Large intestine (tissue), 3 donors: ENCODE results near the gene KMO. TPM values are rescaled to one million over a fixed set of nuclear protein-coding genes. Genes with fewer than 3 reads are reported as not detected.
A peak's percentile ranks its signal among the peaks of the same experiment; 100 is the strongest.

Experiments
- DNase-seq, 2 donors: peaks; one replicate each; pipeline versions ENCODE4 v3.0.0 to v3.0.0-alpha.2; 2013
- H3K27ac ChIP-seq: one replicate; pipeline ENCODE4 v1.5.1; 2013; ENCODE audit warnings: low read length
- H3K27me3 ChIP-seq: 2 replicates; pipeline ENCODE4 v1.6.1; 2013; ENCODE audit warnings: low read length; ENCODE audit not compliant: control insufficient read depth, insufficient read depth
- H3K36me3 ChIP-seq: 2 replicates; pipeline ENCODE4 v1.6.1; 2013; ENCODE audit warnings: low read length; ENCODE audit not compliant: control insufficient read depth, insufficient read depth
- H3K4me1 ChIP-seq: one replicate; pipeline ENCODE4 v1.6.1; 2013; ENCODE audit warnings: low read length; ENCODE audit not compliant: control insufficient read depth, insufficient read depth
- H3K4me3 ChIP-seq: one replicate; pipeline ENCODE4 v1.5.1; 2013; ENCODE audit warnings: low read length
- H3K9me3 ChIP-seq: one replicate; pipeline ENCODE4 v1.6.1; 2013; ENCODE audit warnings: mild to moderate bottlenecking, low read depth, low read length, moderate library complexity; ENCODE audit not compliant: control insufficient read depth
- WGBS: methylation state at CpG from one replicate; pipeline ENCODE4 v1.1.5; 2013; ENCODE audit warnings: low lambda C conversion rate; ENCODE audit not compliant: insufficient coverage; 5-methylcytosine and 5-hydroxymethylcytosine counted together
- polyA plus RNA-seq: library from polyadenylated mRNA; unstranded; fragments of 120-200 nt; gene quantifications from one replicate; pipeline ENCODE4 v1.2.1, GENCODE V29; 2013

KMO gene
- polyA plus RNA-seq, 1 donor, result 0.55 TPM

DNA sequence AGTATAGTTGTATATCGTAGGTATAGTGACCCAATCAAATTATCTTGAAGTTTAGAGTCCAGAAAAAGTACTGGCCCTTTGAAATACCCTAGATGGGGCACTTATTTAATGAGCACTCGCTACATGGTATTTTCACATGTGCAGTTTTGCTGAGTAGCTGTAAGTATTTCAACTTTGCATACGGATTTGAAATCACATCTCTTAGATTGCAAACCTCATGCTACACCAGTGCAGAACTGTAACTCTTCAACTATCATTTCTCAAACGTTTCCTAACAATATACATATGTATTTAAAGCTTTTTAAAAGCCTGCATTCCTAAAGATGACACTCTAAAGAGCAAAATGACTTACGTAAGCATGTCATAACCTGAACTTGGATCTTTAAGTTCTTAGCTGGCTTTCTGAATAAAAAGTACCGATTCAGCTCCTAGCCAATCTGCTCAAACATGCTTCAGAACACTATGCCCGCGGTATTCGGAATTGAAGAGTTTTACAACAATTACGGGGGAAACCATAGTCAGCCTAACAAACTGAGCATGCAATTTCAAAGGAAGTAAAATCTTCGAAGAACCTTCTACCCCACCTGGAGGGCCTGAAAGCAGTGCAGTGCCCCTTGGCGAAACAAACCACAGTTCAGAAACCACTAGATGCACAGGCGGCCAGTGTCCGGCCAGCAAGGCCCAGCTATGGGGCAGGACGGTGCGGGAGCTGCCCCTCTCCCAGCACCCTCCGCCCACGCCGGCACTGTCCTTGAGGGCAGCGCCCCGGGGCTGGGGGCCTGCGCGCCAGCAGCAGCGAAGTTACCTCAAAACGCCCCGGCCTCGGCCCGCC is 13.5 kb upstream of the KMO start:
- Histone ChIP-seq H3K36me3 (peaks cover 4% of the 10 kb centered on the region), H3K9me3 (no peaks in the 10 kb centered on the region), H3K4me1 (no peaks in the 10 kb centered on the region), H3K27ac (peak overlapping the region; percentile 91), H3K27me3 (peaks cover 9% of the 10 kb centered on the region), H3K4me3 (peak overlapping the region; percentile 79)
- 20% methylated on average over 1 of the region's 28 CpGs for WGBS
- DNase-seq, result peak; percentile 16 to 56

DNA sequence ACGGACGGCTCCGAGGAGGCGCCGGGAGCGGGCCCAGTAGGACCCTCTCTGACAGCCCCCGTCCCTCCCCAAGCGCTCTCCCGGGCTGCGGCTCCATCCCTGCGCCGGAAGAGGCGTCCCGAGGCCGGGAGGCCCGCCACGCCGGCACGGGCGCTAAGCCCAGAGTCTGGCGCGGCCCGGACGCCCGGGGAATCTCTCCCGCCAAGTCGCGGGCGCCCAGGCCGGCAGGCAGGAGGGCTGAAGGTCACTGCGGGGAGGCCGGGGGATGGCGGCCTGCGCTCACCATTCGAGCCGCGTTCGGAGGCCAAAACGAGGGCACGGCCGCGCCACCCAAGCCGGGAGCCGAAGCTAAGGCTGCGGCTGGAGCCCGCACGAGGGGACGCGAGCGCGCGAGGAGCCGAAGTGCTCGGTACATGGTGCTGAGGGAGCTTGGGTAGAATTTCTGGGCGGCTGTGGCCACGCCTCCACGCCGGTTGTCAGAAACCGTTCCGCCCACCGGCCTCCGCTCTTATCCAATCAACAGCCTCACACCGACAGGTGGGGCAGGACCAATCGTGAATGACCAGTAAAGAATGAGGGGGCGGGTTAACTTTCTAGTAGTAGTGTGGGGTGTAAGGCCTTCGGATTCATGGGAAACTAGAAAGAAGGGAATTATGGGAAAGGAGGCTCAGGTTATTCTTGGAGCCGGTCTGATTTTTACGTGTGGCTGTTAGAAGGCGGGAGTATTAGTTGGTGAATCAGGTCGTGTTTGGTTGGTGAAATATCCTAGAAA is 12.7 kb upstream of the KMO start, which contains the start of gene FH:
Gene FH (minus strand): TSS at position 448 of the 772 bp plus-strand sequence. CDS start 33 bp downstream, at position 415.
- no peaks in the 10 kb centered on the region for H3K9me3 ChIP-seq
- peaks cover 12% of the 10 kb centered on the region for H3K27me3 ChIP-seq
- peak within 1 kb of the TSS; percentile 79 for H3K4me3 ChIP-seq
- H3K4me1 ChIP-seq, result no peaks in the 10 kb centered on the region
- H3K36me3 ChIP-seq, result peaks cover 4% of the 10 kb centered on the region
- WGBS, result 0% methylated on average over 2 of the region's 70 CpGs
- DNase-seq, result peak; percentile 96 to 98
- peak within 1 kb of the TSS; percentile 91 for H3K27ac ChIP-seq

DNA sequence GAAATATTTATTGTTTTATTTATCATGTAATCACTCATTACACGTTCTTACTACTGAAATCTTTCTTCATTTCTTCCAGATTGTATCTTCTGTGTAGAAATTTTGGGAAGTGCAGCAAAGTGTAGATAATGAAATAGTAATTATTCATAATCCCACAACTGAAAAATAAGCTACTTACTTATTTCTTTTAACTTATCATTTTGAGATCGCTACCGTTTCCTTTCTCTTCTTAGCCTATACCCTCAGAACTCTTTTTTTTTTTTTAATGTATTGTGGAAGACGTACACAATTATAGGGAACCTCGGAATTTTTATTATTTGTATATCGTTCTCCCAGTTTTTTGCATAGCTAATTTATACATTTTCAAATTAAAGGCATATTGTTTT is 12.1 kb upstream of the KMO start:
- WGBS, result 0% methylated on average over 3 of the region's 6 CpGs
- Histone ChIP-seq H3K27ac (peak overlapping the region; percentile 91), H3K27me3 (peaks cover 12% of the 10 kb centered on the region), H3K36me3 (peaks cover 4% of the 10 kb centered on the region), H3K4me1 (no peaks in the 10 kb centered on the region), H3K4me3 (peak overlapping the region; percentile 79), H3K9me3 (no peaks in the 10 kb centered on the region)
- DNase-seq, result no peak

DNA sequence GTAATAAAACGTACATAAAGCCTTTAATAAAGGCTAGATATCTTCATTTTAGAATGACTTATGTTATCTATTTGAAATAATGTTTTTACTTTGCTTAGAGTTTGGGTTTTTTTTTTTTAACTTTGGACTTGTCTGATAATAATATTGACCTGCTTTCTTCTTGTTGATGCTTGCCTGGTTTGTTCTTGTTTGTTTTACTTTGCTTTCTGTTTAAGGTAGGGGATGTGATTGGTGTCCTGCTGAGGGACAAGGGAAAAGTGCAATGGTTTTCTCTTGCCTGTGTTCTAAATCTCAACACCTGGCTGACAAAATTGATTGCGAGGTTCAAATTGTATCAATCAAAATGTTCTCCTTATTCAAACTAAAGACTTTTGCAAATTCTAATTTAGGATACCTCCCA is 10.5 kb upstream of the KMO start:
- DNase-seq, result no peak
- 86% methylated on average over 1 of the region's 2 CpGs for WGBS
- no peak overlapping the region for H3K27ac ChIP-seq

DNA sequence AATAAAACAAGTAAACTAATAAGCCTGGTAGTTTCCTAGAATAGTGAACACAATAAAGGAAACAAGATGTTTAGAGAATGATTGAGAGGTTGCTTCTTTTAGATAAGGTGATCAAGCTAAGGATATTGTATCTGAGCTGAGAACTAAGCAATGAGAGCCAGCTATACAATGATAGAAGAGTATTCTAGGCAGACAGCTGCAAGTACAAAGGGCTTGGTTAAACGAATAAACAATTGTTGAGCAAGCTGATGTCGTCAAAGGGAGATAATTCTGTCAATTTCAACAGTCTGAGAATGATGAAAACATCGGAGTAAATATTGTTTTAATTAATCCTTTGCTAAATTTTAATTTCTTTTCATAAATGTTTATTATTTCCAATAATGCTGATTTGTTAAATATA is 7.2 kb upstream of the KMO start:
- peaks cover 12% of the 10 kb centered on the region for H3K27me3 ChIP-seq
- DNase-seq, result no peak
- H3K36me3 ChIP-seq, result no peaks in the 10 kb centered on the region
- no peak overlapping the region for H3K27ac ChIP-seq
- no peaks in the 10 kb centered on the region for H3K9me3 ChIP-seq
- no peaks in the 10 kb centered on the region for H3K4me1 ChIP-seq
- WGBS, result 83% methylated on average over 1 of the region's 3 CpGs
- H3K4me3 ChIP-seq, result no peak overlapping the region

More for the DNA sequence above, 10.5 kb upstream of the KMO start:
- H3K4me3 ChIP-seq, result no peak overlapping the region
- H3K4me1 ChIP-seq, result no peaks in the 10 kb centered on the region
- H3K27me3 ChIP-seq, result peaks cover 12% of the 10 kb centered on the region
- H3K9me3 ChIP-seq, result no peaks in the 10 kb centered on the region
- H3K36me3 ChIP-seq, result no peaks in the 10 kb centered on the region

DNA sequence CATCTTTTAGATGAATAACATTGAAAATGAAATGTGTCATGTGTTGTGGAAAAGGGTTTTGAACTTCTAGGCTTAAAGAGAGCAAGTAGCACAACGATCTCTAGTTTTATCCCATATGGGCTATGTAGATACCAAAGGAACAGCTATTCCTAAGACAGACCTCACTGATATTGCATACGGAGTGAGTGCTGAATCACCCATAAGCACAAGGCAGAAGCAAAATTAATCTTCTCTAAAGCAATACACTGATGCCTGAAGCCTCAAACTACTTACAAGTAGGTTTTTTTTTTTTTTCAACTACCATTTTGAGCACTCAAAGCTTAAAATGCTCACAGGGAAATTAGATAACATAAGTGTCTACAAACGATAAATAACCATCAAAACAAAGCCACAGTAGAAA is 5.0 kb upstream of the KMO start:
- Histone ChIP-seq H3K4me3 (no peak overlapping the region), H3K4me1 (no peaks in the 10 kb centered on the region), H3K27me3 (peaks cover 10% of the 10 kb centered on the region), H3K36me3 (no peaks in the 10 kb centered on the region), H3K9me3 (no peaks in the 10 kb centered on the region), H3K27ac (no peak overlapping the region)
- WGBS, result 71% methylated on average over 1 of the region's 3 CpGs
- DNase-seq, result no peak

DNA sequence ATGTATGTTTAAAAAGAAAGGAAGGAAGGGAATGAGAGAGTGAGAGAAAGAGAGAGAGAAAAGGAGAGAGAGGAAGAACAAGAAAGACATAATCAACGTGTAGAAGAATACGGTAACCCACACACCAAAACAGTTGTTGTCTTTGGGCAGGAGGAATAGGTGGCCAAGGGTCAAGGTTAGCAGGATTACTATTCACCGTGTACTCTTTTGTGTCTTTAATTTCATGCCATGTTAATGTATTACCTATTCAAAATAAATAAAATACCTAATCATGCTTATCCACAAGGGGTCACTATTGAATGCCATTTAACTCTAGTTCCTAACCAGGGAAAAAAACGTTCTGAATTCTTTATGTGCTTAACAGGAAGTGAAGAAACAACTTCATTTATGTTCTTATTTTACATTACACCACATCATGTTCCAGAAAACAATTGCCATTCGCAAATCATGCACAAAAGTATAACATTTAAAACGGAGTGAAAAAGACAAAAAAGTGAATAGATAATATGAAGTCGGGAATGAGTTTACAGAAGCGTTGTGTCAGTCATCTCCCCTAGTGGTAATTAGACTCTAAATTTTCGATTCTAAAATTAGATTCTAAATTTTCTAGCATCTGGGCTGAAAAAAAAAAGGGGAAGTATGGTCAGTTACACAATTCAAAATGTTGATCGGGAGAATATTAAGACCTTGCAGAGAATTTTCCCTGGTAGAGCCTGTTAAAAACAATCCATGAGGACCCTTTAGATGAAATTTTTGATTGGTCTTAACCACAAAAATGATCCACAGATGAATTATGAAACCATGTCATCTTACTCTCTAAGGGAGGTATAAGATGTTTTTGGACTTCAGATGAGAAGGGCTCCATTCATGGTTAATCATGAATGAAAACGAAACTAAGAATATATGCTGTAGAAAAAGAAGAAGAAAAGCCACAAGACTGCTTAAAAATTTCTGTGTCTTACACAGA is 700 bp upstream of the KMO start:
- Histone ChIP-seq H3K4me3 (peak overlapping the region; percentile 58), H3K27me3 (no peaks in the 10 kb centered on the region), H3K4me1 (no peaks in the 10 kb centered on the region), H3K9me3 (no peaks in the 10 kb centered on the region), H3K27ac (peak overlapping the region; percentile 54), H3K36me3 (no peaks in the 10 kb centered on the region)
- peak; percentile 31 to 75 for DNase-seq
- WGBS, result 18% methylated on average over 8 of the region's 11 CpGs

DNA sequence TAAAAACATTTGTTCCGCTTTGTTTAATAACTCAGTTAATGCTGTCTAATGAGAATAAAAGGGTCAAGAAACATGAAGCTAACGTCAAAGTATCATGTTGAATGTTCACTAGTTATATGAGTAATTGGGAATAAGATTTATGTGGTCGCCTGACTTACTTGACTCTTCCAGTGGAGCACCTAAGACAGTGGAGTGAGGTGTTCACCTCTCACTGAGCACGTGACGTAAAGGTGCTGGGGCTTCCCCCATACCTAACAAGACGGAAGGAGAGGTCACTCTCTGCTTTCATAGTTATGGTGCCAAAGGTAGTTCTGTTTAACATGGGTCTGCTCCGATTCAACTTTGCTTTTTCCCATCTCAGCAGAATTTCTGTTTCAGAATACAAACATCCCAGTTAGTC is 686 bp downstream of the KMO start:
- Histone ChIP-seq H3K4me3 (no peak overlapping the region), H3K9me3 (no peaks in the 10 kb centered on the region), H3K36me3 (no peaks in the 10 kb centered on the region), H3K27me3 (peaks cover 3% of the 10 kb centered on the region), H3K27ac (peak overlapping the region; percentile 54), H3K4me1 (no peaks in the 10 kb centered on the region)
- peak; percentile 19 to 32 for DNase-seq
- WGBS, result 71% methylated on average over 2 of the region's 7 CpGs

DNA sequence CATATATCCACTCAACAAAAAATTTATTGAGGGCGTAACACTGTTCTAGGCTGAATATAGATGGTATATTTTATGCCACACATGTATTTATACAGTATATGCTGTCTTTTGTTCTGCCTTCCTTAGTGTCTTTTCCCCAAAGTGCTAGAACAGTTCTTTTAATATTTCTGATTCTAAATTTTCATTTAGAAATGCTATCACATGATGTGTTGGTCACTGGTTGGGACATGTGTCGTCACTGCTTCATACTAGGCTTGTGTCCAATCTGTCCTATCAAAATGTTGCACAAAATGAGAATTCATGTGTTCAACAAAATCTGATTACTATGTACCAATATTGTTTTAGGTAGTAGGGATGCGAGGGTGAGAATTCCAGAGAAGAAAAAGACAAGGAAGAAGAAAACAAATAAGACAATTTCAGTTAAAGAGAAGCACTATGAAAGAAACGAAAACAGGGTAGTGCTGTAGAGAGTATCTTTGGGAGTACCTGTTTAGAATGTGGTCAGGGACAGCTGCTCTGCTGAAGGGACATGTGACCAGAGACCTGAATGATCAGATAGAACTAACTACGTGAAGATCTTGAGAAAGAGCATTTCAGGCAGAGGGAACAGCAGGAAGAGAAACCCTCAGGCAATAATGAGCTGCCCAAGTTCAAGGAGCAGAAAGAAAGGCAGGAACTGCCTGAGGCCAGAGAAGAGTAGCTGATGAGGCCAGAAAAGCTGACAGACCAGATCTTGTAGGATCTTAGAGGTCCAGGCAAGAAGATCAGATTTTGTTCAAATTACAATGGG is 1.3 kb downstream of the KMO start:
- H3K4me3 ChIP-seq, result no peak overlapping the region
- 90% methylated on average over 3 of the region's 5 CpGs for WGBS
- H3K4me1 ChIP-seq, result no peaks in the 10 kb centered on the region
- no peaks in the 10 kb centered on the region for H3K36me3 ChIP-seq
- H3K27me3 ChIP-seq, result peaks cover 3% of the 10 kb centered on the region
- H3K9me3 ChIP-seq, result no peaks in the 10 kb centered on the region
- H3K27ac ChIP-seq, result peak overlapping the region; percentile 54
- no peak for DNase-seq
